NCI-H748 treated with DMSO at 0.1 percent for 48 hours (cell line): ENCODE measurements around the gene MAP3K10.

ENCODE experiments used
- DNase-seq: peaks from one replicate; lab custom pipeline; 2025; lab: John Stamatoyannopoulos, UW

Gene MAP3K10

GRCh38 chr19:40233811-40234389 is 42.7 kb downstream of the MAP3K10 start:
- no peak for DNase-seq

GRCh38 chr19:40234429-40235237 is 43.4 kb downstream of the MAP3K10 start:
- DNase-seq = no peak

- no peak for DNase-seq
These were observed 44.2 kb downstream of the MAP3K10 start for GRCh38 chr19:40235238-40236025.

DNA sequence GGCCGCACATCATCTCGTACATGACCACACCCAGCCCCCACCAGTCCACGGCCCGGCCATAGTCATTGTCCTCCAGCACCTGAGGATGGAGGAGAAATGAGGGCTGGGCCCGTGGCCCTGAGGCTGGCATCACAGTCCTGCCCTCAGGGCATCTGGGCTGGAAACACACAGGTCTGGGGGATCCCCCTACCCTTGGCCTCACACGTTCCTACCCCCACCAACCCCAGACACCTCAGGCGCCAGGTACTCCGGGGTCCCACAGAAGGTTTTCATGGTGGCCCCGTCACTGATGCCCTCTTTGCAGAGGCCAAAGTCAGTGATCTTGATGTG is 44.8 kb downstream of the MAP3K10 start:
- no peak for DNase-seq

DNA sequence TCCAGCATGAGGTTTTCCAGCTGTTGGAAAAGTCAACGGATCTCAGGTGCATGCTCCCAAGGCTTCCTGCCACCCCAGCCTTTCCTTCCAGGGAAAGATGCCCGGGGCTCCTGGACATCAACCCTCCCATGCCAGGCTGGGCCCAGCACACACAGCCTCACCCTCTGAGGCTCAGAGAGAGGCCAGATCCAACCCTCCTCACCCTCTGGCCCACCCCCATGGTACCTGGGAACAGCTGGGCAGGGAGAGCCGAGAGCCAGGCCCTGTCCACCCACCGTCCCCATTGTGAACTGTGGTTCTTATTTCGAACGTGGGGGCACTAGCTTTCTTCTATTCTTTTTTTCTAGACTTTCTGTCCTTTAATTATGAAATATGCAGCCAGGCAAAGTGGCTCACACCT is 45.1 kb downstream of the MAP3K10 start:
- no peak for DNase-seq

DNA sequence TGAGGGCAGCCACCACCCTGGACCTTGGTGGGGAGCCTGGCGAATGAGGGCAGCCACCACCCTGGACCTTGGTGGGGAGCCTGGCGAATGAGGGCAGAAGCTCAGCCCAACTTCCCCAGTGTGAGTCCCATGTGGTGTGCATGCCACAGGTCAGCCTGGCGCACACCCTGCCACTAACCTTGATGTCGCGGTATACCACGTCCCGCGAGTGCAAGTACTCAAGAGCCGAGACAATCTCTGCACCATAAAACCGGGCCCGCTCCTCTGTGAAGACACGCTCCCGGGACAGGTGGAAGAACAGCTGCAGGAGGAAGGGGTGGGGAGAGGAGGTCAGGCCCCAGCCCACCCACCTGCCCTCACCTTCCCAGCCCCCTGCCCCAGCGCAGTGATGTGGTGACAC is 46.6 kb downstream of the MAP3K10 start:
- DNase-seq = no peak

DNA sequence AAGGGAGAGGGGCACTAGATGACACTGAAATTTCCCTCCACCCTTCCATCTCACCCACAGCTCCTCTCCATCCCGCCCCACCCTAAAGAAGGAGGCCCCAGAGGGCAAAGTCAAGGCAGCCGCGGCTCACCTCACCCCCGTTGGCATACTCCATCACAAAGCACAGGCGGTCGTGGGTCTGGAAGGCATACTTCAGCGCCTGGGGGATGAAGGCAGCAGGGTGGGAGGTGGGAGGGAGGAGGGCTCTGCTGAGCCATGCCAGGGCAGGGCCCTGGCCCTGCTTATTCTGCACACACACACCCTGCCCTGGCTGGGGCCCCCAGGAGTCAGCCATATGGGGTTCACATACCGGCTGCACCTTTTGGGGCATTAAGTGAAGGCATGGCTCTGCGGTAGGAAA is 47.5 kb downstream of the MAP3K10 start:
- no peak for DNase-seq

DNA sequence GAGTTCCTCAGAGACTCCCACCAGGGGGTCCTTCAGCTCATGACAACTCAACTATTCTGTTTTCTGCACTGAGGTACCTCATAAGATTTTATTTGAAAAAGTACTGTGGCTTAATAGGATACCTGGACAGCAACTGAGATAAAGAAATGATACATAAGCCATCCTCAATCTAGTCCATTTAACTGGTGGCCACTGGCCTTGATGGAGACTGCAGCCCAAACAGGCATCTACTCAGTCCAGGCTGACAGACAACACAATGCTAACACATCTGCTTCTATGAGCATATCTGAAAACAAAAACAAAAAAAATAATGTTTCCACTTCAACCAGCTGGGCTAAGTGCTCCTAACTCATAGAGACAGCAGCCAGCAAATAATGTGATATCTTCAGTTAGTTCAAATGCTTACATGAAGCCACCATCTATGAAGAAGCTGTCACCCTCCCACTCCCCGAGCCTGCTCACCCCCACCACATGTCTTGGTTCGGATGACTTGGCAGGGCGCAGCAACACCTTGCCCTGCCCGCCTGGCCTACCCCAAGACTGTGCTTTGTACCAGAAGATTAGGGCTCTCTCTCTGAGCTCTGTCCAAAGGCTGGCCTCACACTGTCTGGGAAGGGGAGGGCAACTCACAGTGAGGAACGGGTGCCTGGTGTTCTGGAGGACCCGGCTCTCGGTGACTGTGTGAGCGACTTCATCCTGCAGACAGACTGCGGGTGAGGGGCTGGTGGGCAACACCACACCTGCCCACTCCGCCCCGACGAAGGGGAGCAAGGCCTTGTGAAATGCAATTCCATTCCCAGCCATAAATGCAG is 48.4 kb downstream of the MAP3K10 start:
- no peak for DNase-seq

DNA sequence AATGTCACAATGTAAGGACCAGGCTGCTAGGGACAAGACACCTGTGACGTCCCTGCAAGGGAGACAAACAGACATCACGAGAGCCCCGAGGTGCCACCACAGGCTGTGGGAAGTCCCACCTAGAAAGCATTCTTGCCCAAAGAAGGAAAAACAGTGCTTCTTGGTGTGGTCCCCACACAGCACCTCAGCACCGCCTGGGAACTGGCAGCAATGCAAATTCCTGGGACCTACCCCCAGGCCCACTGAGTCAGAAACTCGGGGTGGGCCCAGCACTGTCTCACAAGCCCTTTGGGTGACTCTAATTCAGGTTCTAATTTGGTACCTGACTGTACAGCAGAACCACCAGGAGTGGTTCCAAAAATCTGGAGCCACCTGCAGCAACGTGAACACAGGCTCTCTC is 49.1 kb downstream of the MAP3K10 start:
- DNase-seq = no peak

GRCh38 chr19:40241125-40241808 is 50.0 kb downstream of the MAP3K10 start:
- DNase-seq = no peak

GRCh38 chr19:40241809-40242384 is 50.7 kb downstream of the MAP3K10 start:
- no peak for DNase-seq

DNA sequence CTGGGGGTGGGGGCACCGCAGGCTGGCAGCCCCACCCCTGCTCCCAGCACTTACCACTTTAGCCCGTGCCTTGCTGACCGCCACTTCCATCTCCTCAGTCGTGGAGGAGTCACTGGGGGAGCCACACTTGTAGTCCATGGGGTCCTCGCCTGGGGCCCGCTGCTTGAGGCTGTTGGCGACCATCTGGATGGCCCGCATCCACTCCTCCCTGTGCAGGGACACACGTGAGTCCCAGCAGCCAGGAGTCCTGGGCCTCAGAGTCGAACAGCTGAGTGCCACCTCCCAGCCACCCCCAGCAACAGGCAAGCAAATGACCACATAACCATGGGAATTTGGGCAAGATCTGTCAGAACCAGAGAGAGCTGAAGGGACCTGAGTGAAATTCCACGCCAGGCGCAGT is 51.3 kb downstream of the MAP3K10 start:
- no peak for DNase-seq

- no peak for DNase-seq
These were observed 52.0 kb downstream of the MAP3K10 start for GRCh38 chr19:40243181-40243580.

DNA sequence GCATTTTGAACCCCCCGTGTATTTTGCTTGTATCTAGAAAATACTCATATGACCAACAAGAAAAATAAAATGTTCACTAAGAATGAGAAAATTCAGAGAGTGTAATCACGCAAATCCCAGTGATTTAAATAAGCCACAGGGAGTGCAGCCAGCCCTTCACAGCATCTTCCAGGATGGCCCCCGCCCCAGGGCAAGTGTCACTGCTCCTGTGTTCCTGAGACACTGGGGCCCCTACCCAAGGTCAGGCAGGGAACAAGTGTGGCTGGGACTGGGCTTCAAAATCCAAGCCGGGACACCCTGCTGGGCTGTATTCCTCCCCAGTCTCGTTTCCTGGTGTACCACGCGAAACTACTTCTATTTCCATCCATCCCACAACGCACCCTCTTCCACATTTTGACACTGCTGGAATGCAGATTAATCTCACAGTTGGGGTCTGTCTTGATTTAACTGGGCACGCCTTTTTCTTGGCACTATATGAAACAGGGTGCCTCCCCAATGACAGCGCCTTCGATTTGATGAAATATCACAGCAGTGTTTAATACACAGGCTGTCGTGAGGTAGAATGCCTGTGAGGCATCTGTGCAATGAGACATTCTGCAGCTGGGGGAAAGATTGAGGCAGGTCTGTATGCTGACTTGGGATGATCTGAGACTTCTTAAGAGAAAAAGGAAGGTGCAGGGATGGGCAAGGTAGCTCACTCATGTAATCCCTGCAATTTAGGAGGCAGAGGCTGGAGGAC is 53.5 kb downstream of the MAP3K10 start:
- DNase-seq = no peak

GRCh38 chr19:40245506-40246128 is 54.4 kb downstream of the MAP3K10 start:
- DNase-seq = no peak

DNA sequence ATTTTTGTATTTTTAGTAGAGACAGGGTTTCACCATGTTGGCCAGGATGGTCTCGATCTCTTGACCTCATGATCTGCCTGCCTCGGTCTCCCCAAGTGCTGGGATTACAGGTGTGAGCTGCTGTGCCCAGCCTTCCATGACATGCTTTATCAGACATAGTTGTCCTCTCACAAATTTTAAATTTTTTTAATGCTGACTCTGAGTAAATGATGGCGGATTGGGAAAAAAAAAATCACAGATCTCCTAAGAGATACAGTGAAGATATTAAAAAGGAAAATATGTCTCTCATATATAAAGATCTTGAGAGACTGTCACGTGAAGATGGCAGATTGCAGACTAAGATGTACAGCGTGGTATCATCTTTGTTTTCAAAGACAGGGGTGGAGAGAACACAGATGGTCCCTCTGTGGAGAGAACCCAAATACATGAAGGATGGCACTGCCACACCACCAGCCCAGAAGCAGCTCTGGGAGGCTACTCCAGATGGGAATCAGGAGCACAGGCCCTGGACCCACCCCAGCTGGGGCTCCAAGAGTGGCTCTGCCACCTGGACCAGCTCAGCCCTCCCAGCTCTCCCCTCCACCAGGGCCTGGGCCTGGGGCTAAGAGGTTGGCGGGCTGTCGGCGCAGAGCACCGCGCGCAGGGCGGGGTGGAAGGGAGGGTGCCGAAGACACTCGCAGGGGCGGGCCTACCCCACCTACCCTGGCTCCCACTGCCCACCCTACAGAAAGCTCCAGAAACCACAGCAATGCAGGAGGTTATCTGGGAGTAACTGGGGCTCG is 55.3 kb downstream of the MAP3K10 start:
- no peak for DNase-seq

DNA sequence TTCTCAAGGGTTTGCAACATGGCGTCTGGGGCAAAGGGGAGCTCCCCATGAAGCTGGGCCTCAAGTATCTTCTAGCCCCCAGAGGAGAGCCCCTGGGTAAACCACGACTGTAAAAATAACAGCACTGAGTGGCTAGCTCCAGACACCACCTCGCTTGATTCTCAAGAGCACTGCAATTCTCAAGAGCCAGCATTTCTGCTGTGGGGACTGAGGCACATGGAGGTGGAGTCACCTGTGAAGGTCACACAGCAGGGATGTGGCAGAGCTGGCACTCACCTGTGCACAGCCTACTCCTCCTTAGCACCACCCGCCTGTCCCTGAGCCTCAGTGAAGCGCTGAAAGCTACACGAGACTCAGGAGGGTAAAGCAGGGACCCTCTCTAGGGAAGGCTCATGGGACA is 56.0 kb downstream of the MAP3K10 start:
- DNase-seq = no peak

- no peak for DNase-seq
These were observed 56.6 kb downstream of the MAP3K10 start for GRCh38 chr19:40247735-40248262.

DNA sequence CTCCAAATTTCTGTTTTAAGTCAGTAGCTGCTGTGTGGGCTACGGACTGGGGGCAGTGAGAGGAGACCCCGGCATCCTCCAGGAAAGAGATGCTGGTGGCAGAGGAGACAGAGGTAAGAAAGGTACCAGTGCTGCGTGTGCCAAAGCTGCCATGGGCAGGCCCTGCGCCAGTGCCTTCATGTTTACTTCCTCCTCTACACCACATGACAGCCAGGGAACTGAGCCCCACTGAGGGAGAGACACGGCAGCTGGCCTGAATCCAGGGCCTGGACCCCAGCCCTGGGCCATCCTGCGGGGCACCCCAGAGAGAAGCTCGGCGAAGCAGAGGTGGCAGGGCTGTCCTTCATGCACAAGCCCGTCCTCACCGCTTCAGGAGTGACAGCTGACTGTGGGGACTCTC is 58.0 kb downstream of the MAP3K10 start:
- DNase-seq = no peak
